GM19372 (cell line): ENCODE measurements around the gene SUSD1.
"Not testable (repeated sequence)": the region's sequence is repeated elsewhere in the genome, so short reads cannot be mapped to it uniquely, and the experiment has no call there.

Experiments used
- ATAC-seq: cut with Tn5 transposase; IDR thresholded peaks from one replicate; pipeline ENCODE4 v1.9.1; 2021; ENCODE audit warnings: mild to moderate bottlenecking, low read depth, moderate library complexity; ENCODE audit not compliant: unreplicated experiment

SUSD1 gene

GRCh38 chr9:112174965-112175795 is at the start of gene SUSD1:
SUSD1 (minus strand) TSS chr9:112175297; CDS start chr9:112175235, 62 bp downstream.
- ATAC-seq: peak; percentile 50

- no peak for ATAC-seq
Measured at GRCh38 chr9:112224401-112225289, 49.5 kb upstream of the SUSD1 start.

GRCh38 chr9:112218908-112219307 is 43.8 kb upstream of the SUSD1 start:
- peak; percentile 93 for ATAC-seq

GRCh38 chr9:112212926-112213325 is 37.8 kb upstream of the SUSD1 start:
- no peak for ATAC-seq

GRCh38 chr9:112207451-112207850 is 32.4 kb upstream of the SUSD1 start:
- no peak for ATAC-seq

GRCh38 chr9:112203536-112203935 is 28.4 kb upstream of the SUSD1 start:
- no peak for ATAC-seq

GRCh38 chr9:112200711-112201110 is 25.6 kb upstream of the SUSD1 start:
- ATAC-seq: no peak

- no peak for ATAC-seq
Measured at GRCh38 chr9:112198646-112199045, 23.5 kb upstream of the SUSD1 start.

- no peak for ATAC-seq
Measured at GRCh38 chr9:112194969-112195431, 19.9 kb upstream of the SUSD1 start.

GRCh38 chr9:112193572-112194288 is 18.6 kb upstream of the SUSD1 start:
- ATAC-seq: no peak

GRCh38 chr9:112190320-112190719 is 15.2 kb upstream of the SUSD1 start:
- not testable (repeated sequence) for ATAC-seq

GRCh38 chr9:112188884-112189283 is 13.8 kb upstream of the SUSD1 start:
- no peak for ATAC-seq

- no peak for ATAC-seq
Measured at GRCh38 chr9:112187404-112187803, 12.3 kb upstream of the SUSD1 start.

- no peak for ATAC-seq
Measured at GRCh38 chr9:112186695-112187094, 11.6 kb upstream of the SUSD1 start.

GRCh38 chr9:112184946-112185345 is 9.8 kb upstream of the SUSD1 start:
- ATAC-seq: no peak

GRCh38 chr9:112184221-112184620 is 9.1 kb upstream of the SUSD1 start:
- ATAC-seq: no peak

GRCh38 chr9:112180387-112180881 is 5.3 kb upstream of the SUSD1 start:
- no peak for ATAC-seq

GRCh38 chr9:112179816-112180215 is 4.7 kb upstream of the SUSD1 start:
- ATAC-seq: no peak

- no peak for ATAC-seq
Measured at GRCh38 chr9:112176524-112176923, 1.4 kb upstream of the SUSD1 start.

GRCh38 chr9:112175796-112176315 is 759 bp upstream of the SUSD1 start:
- ATAC-seq: no peak
